Stimulated activated CD4-positive, alpha-beta T cell treated with anti-CD3 and anti-CD28 coated beads, Interleukin-12 subunit alpha, Interleukin-12 subunit beta, amount 100 ng/mL, for 48 hours (primary cell): ENCODE measurements around the gene BSN.
"Not testable (repeated sequence)": the region's sequence is repeated elsewhere in the genome, so short reads cannot be mapped to it uniquely, and the experiment has no call there.

ENCODE experiments used
- DNase-seq, 3 donors: peaks; one replicate each; pipeline ENCODE4 v3.0.0-alpha.2; 2020; ENCODE audit warnings: low read depth in 2 of 3, low spot score in 1 of 3

The BSN gene

GRCh38 chr3:49668861-49669260, 114.6 kb downstream of the BSN start:
- no peak for DNase-seq

GRCh38 chr3:49669352-49669751, 115.1 kb downstream of the BSN start:
- DNase-seq: no peak

GRCh38 chr3:49670940-49671290, 116.6 kb downstream of the BSN start:
- no peak for DNase-seq

- peak; percentile 55 to 71 (median 61) for DNase-seq
These were observed 117.3 kb downstream of the BSN start for GRCh38 chr3:49671291-49672288.

GRCh38 chr3:49673121-49673714, 118.9 kb downstream of the BSN start:
- DNase-seq: no peak

GRCh38 chr3:49673715-49674496, 119.6 kb downstream of the BSN start, which contains the start of gene APEH:
TSS of gene APEH (plus strand) at chr3:49674351. CDS start at chr3:49674402, 51 bp downstream.
- peak; percentile 96 to 99 (median 99) for DNase-seq

GRCh38 chr3:49674497-49674983, 120.3 kb downstream of the BSN start:
- DNase-seq: no peak

GRCh38 chr3:49675912-49676311, 121.6 kb downstream of the BSN start:
- DNase-seq: no peak

- DNase-seq: no peak
These were observed 126.4 kb downstream of the BSN start for GRCh38 chr3:49680493-49681231.

- DNase-seq: no peak
These were observed 126.9 kb downstream of the BSN start for GRCh38 chr3:49681232-49681522.

- no peak for DNase-seq
These were observed 127.3 kb downstream of the BSN start for GRCh38 chr3:49681543-49681942.

GRCh38 chr3:49683162-49683561, 128.9 kb downstream of the BSN start:
- DNase-seq: no peak

- DNase-seq: not testable (repeated sequence)
These were observed 130.2 kb downstream of the BSN start for GRCh38 chr3:49684453-49684852.

- not testable (repeated sequence) for DNase-seq
These were observed 130.8 kb downstream of the BSN start for GRCh38 chr3:49685103-49685502.

- DNase-seq: not testable (repeated sequence)
These were observed 131.6 kb downstream of the BSN start for GRCh38 chr3:49685846-49686245.

GRCh38 chr3:49686346-49686745, 132.1 kb downstream of the BSN start:
- not testable (repeated sequence) for DNase-seq

- peak in 2 of 3 donors; percentile 28 to 38 for DNase-seq
These were observed 132.6 kb downstream of the BSN start for GRCh38 chr3:49686769-49687423.

- DNase-seq: not testable (repeated sequence)
These were observed 133.1 kb downstream of the BSN start for GRCh38 chr3:49687424-49687795.

- not testable (repeated sequence) for DNase-seq
These were observed 134.2 kb downstream of the BSN start for GRCh38 chr3:49688338-49689045.
